GM19239 (cell line): ENCODE data around the gene GPR137B.

ENCODE experiments used
- DNase-seq: peaks from one replicate; pipeline ENCODE4 v3.0.0; 2011; ENCODE audit warnings: low spot score; ENCODE audit not compliant: insufficient read length
- FAIRE-seq: peaks from 2 replicates; lab custom pipeline; 2011; peaks lifted over from hg19 to GRCh38; lab: Jason Lieb, UNC

GPR137B gene

GRCh38 chr1:236141447-236142252, 689 bp upstream of the GPR137B start:
- no peak for DNase-seq
- FAIRE-seq = no peak

- peak; percentile 86 for FAIRE-seq
- DNase-seq = peak; percentile 50
Observed at GRCh38 chr1:236143104-236143948, 987 bp downstream of the GPR137B start.

- no peak for FAIRE-seq
- DNase-seq = no peak
Observed at GRCh38 chr1:236144033-236144432, 1.7 kb downstream of the GPR137B start.

- peak; percentile 64 for FAIRE-seq
- DNase-seq = no peak
Observed at GRCh38 chr1:236144446-236145150, 2.3 kb downstream of the GPR137B start.

GRCh38 chr1:236147068-236147467, 4.7 kb downstream of the GPR137B start:
- FAIRE-seq = no peak
- no peak for DNase-seq

GRCh38 chr1:236147521-236148469, 5.5 kb downstream of the GPR137B start:
- FAIRE-seq = no peak
- no peak for DNase-seq

- DNase-seq (no peak), FAIRE-seq (no peak)
Observed at GRCh38 chr1:236148470-236148845, 6.1 kb downstream of the GPR137B start.

GRCh38 chr1:236149003-236149595, 6.8 kb downstream of the GPR137B start:
- FAIRE-seq (no peak), DNase-seq (no peak)

GRCh38 chr1:236149696-236150228, 7.4 kb downstream of the GPR137B start:
- DNase-seq (no peak), FAIRE-seq (no peak)

GRCh38 chr1:236150311-236150955, 8.1 kb downstream of the GPR137B start:
- no peak for FAIRE-seq

GRCh38 chr1:236150986-236151385, 8.6 kb downstream of the GPR137B start:
- DNase-seq = no peak

More at GRCh38 chr1:236150311-236150955, 8.1 kb downstream of the GPR137B start:
- no peak for DNase-seq

GRCh38 chr1:236151739-236152424, 9.5 kb downstream of the GPR137B start:
- FAIRE-seq = no peak

More at GRCh38 chr1:236150986-236151385, 8.6 kb downstream of the GPR137B start:
- FAIRE-seq = no peak

GRCh38 chr1:236154126-236154525, 11.8 kb downstream of the GPR137B start:
- DNase-seq = no peak
- FAIRE-seq = no peak

More at GRCh38 chr1:236151739-236152424, 9.5 kb downstream of the GPR137B start:
- no peak for DNase-seq

GRCh38 chr1:236154671-236155398, 12.5 kb downstream of the GPR137B start:
- DNase-seq (no peak), FAIRE-seq (no peak)

- DNase-seq (no peak), FAIRE-seq (no peak)
Observed at GRCh38 chr1:236155399-236155767, 13.0 kb downstream of the GPR137B start.

GRCh38 chr1:236155841-236156503, 13.6 kb downstream of the GPR137B start:
- DNase-seq = no peak
- peak; percentile 31 for FAIRE-seq
